Measurements from ENCODE around the gene MMP24OS. TPM values are rescaled to one million over a fixed set of nuclear protein-coding genes. Genes with fewer than 3 reads are reported as not detected.
"Not testable (repeated sequence)": the region's sequence is repeated elsewhere in the genome, so short reads cannot be mapped to it uniquely, and the experiment has no call there.

MMP24OS gene
- total RNA-seq, 3 donors from 2014 or later: 17.4 to 34.1 (median 32.9) TPM

DNA sequence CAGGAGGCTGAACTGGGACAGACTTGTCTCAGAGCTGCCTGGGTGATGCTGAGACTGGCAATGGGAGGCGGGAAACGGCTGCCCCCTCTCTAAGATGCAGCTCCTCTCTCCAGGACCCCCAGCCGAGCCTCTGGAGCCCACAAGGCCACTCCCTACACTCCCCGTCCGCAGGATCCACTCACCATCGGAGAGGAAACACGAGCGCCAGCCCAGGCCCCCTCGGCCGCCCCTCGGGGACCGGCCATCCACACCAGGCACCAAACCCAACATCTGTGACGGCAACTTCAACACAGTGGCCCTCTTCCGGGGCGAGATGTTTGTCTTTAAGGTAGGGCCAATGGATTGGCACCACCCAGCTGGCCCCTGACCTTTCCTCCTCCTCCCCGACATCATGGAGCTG, 10.8 kb downstream of the MMP24OS start:
- Histone ChIP-seq H3K4me1 (no peaks in the 10 kb centered on the region), H3K4me3 (no peak overlapping the region), H3K27me3 (no peaks in the 10 kb centered on the region), H3K9me3 (no peaks in the 10 kb centered on the region), H3K27ac (no peak overlapping the region), H3K36me3 (no peaks in the 10 kb centered on the region)
- no peak for DNase-seq (ENCODE audit: low spot score in 2 of 2)
- TF ChIP-seq, protein P1, sequence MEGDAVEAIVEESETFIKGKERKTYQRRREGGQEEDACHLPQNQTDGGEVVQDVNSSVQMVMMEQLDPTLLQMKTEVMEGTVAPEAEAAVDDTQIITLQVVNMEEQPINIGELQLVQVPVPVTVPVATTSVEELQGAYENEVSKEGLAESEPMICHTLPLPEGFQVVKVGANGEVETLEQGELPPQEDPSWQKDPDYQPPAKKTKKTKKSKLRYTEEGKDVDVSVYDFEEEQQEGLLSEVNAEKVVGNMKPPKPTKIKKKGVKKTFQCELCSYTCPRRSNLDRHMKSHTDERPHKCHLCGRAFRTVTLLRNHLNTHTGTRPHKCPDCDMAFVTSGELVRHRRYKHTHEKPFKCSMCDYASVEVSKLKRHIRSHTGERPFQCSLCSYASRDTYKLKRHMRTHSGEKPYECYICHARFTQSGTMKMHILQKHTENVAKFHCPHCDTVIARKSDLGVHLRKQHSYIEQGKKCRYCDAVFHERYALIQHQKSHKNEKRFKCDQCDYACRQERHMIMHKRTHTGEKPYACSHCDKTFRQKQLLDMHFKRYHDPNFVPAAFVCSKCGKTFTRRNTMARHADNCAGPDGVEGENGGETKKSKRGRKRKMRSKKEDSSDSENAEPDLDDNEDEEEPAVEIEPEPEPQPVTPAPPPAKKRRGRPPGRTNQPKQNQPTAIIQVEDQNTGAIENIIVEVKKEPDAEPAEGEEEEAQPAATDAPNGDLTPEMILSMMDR (IDR thresholded peaks at IDR 0.05): no peak
- TF ChIP-seq POLR2AphosphoS5 (IDR thresholded peaks at IDR 0.05): no peak
- TF ChIP-seq POLR2A (IDR thresholded peaks at IDR 0.05): no peak
- intact Hi-C loops (cut with DNase I; ENCODE audit: low total_unique reads): no loop called here

GRCh38 chr20:35264755-35265154, 13.2 kb downstream of the MMP24OS start:
- Histone ChIP-seq H3K9me3 (no peaks in the 10 kb centered on the region), H3K36me3 (no peaks in the 10 kb centered on the region), H3K27me3 (no peaks in the 10 kb centered on the region), H3K4me1 (no peaks in the 10 kb centered on the region), H3K27ac (peak overlapping the region; percentile 52 to 93), H3K4me3 (no peak overlapping the region)
- intact Hi-C loops (cut with DNase I; ENCODE audit: low total_unique reads): no loop called here
- peak in 1 of 2 donors; percentile 44 for DNase-seq (ENCODE audit: low spot score in 2 of 2)
- TF ChIP-seq POLR2AphosphoS5 (IDR thresholded peaks at IDR 0.05): no peak
- TF ChIP-seq, protein P1 (IDR thresholded peaks at IDR 0.05): no peak
- TF ChIP-seq POLR2A (IDR thresholded peaks at IDR 0.05): no peak

DNA sequence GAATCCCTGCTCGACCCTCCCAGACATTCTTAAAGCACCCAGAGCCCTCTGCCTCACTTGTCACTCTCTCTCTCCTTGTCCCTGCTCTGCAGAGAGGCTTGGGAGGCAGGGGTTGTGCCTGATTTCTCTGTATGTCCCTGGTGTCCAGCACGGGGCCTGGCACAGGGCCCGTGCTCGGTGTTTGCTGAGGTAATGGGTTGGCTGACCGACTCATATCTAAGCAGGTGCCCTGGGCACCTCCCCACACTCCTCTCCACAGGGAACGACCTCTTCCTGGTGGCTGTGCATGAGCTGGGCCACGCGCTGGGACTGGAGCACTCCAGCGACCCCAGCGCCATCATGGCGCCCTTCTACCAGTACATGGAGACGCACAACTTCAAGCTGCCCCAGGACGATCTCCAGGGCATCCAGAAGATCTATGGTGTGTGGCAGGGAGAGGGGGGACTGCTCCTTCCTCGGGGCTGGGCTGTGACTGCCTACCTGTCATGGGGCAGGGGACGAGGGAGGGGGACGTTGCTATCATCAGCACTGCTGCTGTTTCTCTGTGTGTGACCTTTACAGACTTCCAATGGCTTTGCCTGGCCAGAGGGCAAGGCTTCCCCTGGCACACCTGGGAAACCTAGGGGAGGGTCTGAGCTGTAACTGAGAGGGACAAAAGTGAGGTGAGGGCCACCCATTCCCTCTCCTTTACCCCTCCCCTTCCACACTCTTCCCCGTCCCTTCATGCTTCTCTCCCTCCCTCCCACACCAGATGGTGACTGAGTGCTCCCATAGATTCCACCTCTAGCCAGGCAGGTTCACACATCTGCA, 14.2 kb downstream of the MMP24OS start:
- no peaks in the 10 kb centered on the region for H3K9me3 ChIP-seq
- TF ChIP-seq, protein P1 (IDR thresholded peaks at IDR 0.05): no peak
- TF ChIP-seq POLR2A (IDR thresholded peaks at IDR 0.05) (no peak), POLR2AphosphoS5 (IDR thresholded peaks at IDR 0.05) (no peak)
- intact Hi-C loops (cut with DNase I; ENCODE audit: low total_unique reads): no loop called here
- H3K36me3 ChIP-seq: no peaks in the 10 kb centered on the region
- peak in 1 of 2 donors; percentile 56 for DNase-seq (ENCODE audit: low spot score in 2 of 2)
- H3K4me1 ChIP-seq: no peaks in the 10 kb centered on the region
- peak overlapping the region; percentile 93 to 94 for H3K27ac ChIP-seq
- peak overlapping the region in 2 of 3 donors; percentile 13 to 31 for H3K4me3 ChIP-seq
- no peaks in the 10 kb centered on the region for H3K27me3 ChIP-seq

DNA sequence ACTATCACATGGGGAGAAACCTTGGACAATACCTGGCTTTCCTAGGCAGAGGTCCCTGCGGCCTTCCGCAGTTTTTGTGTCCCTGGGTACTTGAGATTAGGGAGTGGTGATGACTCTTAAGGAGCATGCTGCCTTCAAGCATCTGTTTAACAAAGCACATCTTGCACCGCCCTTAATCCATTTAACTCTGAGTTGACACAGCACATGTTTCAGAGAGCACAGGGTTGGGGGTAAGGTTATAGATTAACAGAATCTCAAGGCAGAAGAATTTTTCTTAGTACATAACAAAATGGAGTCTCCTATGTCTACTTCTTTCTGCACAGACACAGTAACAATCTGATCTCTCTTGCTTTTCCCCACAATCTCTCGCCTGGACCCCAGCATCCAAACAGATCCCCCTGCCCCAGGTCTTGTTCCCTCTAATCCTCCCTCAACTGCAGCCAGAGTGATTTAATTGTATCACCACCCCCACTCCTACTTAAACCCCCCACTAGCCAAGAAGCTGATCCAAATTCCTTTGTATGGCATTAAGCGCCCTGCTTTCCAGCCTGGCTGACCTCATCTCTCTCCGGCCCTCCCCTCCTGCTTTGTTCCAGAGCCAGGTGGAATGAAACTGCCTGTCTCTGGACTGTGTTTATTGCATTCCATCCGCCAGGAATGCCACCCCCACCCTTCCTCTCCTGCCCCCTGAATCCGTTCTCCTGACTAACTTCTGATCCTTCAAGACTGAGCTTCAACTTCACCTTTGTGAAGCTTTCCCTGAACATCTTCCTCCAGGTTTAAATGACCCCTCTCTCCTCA, 15.0 kb downstream of the MMP24OS start:
- TF ChIP-seq, protein P1 (IDR thresholded peaks at IDR 0.05): peak in 1 of 3 donors; percentile 30
- H3K36me3 ChIP-seq; intact Hi-C loops (cut with DNase I; ENCODE audit: low total_unique reads); H3K27me3 ChIP-seq; H3K4me1 ChIP-seq; H3K9me3 ChIP-seq: not testable (repeated sequence)
- H3K27ac ChIP-seq: peak overlapping the region; percentile 93 to 94
- H3K4me3 ChIP-seq: peak overlapping the region in 2 of 3 donors; percentile 13 to 31
- peak in 1 of 2 donors; percentile 88 for DNase-seq (ENCODE audit: low spot score in 2 of 2)

GRCh38 chr20:35262321-35262720, 15.6 kb downstream of the MMP24OS start:
- H3K9me3 ChIP-seq; H3K36me3 ChIP-seq; H3K4me1 ChIP-seq; intact Hi-C loops (cut with DNase I; ENCODE audit: low total_unique reads); DNase-seq (ENCODE audit: low spot score in 2 of 2); H3K4me3 ChIP-seq; H3K27me3 ChIP-seq: not testable (repeated sequence)
- peak overlapping the region in 1 of 2 donors; percentile 58 for H3K27ac ChIP-seq

Data from breast epithelium (tissue), 4 donors.